Gastroesophageal sphincter (tissue), 3 donors: Measurements from ENCODE around the gene CDV3.

ENCODE experiments used
- EP300 ChIP-seq: sonication (generic); formaldehyde crosslinking; IDR thresholded peaks from one replicate; pipeline ENCODE4 v1.6.1; 2017; ENCODE audit warnings: antibody characterized with exemption, mild to moderate bottlenecking
- POLR2A ChIP-seq, 2 donors: fragments of 450-650 bp; IDR thresholded peaks; one replicate each; pipeline ENCODE4 v1.6.1; 2017; ENCODE audit warnings: antibody characterized with exemption in 2 of 2, mild to moderate bottlenecking in 2 of 2, moderate library complexity in 1 of 2
- POLR2AphosphoS5 ChIP-seq: sonication (generic); formaldehyde crosslinking; IDR thresholded peaks from one replicate; pipeline ENCODE4 v1.6.1; 2017; ENCODE audit warnings: antibody characterized with exemption
- TF ChIP-seq, protein P1 (sequence below), 4 experiments: fragments of 200-600 bp in 2 of 4; fragments of 450-650 bp in 2 of 4; sonication (generic) in 1 of 4; IDR thresholded peaks; one replicate each; pipeline ENCODE4 v1.5.1; 2017 to 2019; ENCODE audit warnings: antibody characterized with exemption in 4 of 4, mild to moderate bottlenecking in 2 of 4, moderate library complexity in 2 of 4

DNA sequence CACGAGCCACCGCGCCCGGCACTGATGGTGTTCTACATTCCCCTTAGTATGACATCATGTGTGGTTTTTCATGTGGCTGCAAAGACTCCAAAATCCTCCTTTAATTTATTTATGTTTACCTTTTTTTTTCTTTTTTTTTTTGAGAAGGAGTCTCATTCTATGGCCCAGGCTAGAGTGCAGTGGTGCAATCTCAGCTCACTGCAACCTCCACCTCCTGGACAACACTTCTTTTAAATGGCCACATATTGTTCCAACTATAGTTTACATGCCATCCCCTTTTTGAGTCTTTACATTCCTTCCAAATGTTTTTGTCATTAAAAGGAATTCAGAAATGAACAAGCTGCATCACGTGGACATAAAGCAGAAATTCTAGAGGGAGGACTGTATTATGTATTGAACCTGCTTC is 10.3 kb upstream of the CDV3 start:
- TF ChIP-seq, protein P1, sequence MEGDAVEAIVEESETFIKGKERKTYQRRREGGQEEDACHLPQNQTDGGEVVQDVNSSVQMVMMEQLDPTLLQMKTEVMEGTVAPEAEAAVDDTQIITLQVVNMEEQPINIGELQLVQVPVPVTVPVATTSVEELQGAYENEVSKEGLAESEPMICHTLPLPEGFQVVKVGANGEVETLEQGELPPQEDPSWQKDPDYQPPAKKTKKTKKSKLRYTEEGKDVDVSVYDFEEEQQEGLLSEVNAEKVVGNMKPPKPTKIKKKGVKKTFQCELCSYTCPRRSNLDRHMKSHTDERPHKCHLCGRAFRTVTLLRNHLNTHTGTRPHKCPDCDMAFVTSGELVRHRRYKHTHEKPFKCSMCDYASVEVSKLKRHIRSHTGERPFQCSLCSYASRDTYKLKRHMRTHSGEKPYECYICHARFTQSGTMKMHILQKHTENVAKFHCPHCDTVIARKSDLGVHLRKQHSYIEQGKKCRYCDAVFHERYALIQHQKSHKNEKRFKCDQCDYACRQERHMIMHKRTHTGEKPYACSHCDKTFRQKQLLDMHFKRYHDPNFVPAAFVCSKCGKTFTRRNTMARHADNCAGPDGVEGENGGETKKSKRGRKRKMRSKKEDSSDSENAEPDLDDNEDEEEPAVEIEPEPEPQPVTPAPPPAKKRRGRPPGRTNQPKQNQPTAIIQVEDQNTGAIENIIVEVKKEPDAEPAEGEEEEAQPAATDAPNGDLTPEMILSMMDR (IDR thresholded peaks at IDR 0.05), result no peak
- TF ChIP-seq POLR2A (IDR thresholded peaks at IDR 0.05) (no peak), EP300 (no peak), POLR2AphosphoS5 (no peak)
